ENCODE results near the gene VPS26B. TPM values are rescaled to one million over a fixed set of nuclear protein-coding genes. Genes with fewer than 3 reads are reported as not detected.

The VPS26B gene
- total and polyA plus RNA-seq, 9 of the 15 experiments (the other 6 are each of a cell fraction or from before 2014, with no cell fraction given): 3.5 to 43.3 (median 27.4) TPM

DNA sequence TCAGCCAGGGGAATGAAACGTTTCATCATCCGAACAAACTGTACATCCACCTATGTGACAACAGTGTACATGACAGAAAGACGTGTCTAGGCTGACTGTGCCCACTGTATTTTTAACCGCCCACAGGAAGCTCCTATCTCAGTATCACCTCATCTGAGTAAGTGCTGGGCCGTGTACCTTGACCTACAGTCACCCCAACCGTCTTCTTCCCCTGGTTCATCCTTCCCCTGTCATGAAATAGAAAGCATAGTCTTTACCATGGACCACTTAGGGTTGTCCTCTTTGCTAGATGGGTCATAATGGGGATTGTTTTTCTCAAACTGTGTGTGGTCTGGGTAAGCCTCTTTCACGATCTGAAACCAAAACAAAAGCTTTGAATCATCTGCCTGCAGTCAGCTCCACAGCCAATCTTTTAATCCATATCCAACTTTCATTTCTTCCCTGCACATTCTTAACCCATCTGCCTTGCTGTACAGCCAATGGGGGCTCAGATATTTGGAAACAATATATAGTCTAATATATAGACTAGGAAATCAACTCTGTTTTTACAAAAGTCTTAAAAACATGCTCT is 24.5 kb downstream of the VPS26B start:
- in situ Hi-C loops (cut with MboI) (no loop called here), intact Hi-C loops (cut with micrococcal nuclease) (no loop called here)
- 35% methylated on average over 7 of the region's 7 CpGs for WGBS (ENCODE audit: insufficient coverage, low coverage, missing lambda C conversion rate)
- H3K27ac ChIP-seq (ENCODE audit: extremely low read depth, low read depth, low read length): no peak overlapping the region
- ChIA-PET CTCF (ENCODE audit: low intra/inter-chr PET ratio) (no interaction called here), POLR2A (interaction anchor here (0.6 to 1.0 kb wide), 2 partner anchors 15 to 24 kb away, joined by 3 read pairs; no protein-coding TSS in a partner anchor)
- H3K9me1 ChIP-seq (ENCODE audit: control insufficient read depth, insufficient read depth, low read length): no peaks in the 10 kb centered on the region
- no peaks in the 10 kb centered on the region for H4K20me1 ChIP-seq (replicated peaks; ENCODE audit: control insufficient read depth, insufficient read depth, low read length)
- H2AFZ ChIP-seq (ENCODE audit: low read depth, low read length): no peak overlapping the region
- ATAC-seq: no peak
- H3K79me2 ChIP-seq (ENCODE audit: control insufficient read depth, insufficient read depth, low read length): peaks cover 18% of the 10 kb centered on the region
- FAIRE-seq: peak; percentile 11
- no peak overlapping the region for H3K9ac ChIP-seq (ENCODE audit: insufficient read depth in 1 of 2, low read depth in 2 of 2, low read length in 2 of 2)
- BruUV-seq (replicated peaks): no TSS peak
- no peaks in the 10 kb centered on the region for H3K9me3 ChIP-seq (replicated peaks; ENCODE audit: control insufficient read depth, insufficient read depth, low read depth, low read length)
- peaks cover 74% of the 10 kb centered on the region for H3K36me3 ChIP-seq (ENCODE audit: control insufficient read depth, insufficient read depth, low read length)
- TF ChIP-seq CEBPG (CRISPR knock-in tag; IDR thresholded peaks at IDR 0.05) (no peak), CEBPG (tag; conservative IDR thresholded peaks at IDR 0.05 in 1 of 2, IDR thresholded peaks at IDR 0.05 in 1 of 2) (0 out of 4 replicates have a peak, but pooled peaks of 1 of the 2 experiments have one; percentile 17), GTF2A2 (tag; IDR thresholded peaks at IDR 0.05) (no peak)
- no peaks in the 10 kb centered on the region for H3K27me3 ChIP-seq (ENCODE audit: control insufficient read depth in 2 of 2, insufficient read depth in 2 of 2, low read length in 2 of 2)
- H3K4me2 ChIP-seq (ENCODE audit: insufficient read depth, low read length): no peak overlapping the region; the same call in 1 of the 2 replicates
- DNase-seq (ENCODE audit: extremely low read depth in 1 of 4, low spot score in 3 of 4): peak in 2 of 4 experiments; percentile 20 to 22
- H3K4me3 ChIP-seq: no peak overlapping the region
- H3K4me1 ChIP-seq (replicated peaks in 1 of 2; ENCODE audit: control insufficient read depth in 2 of 2, insufficient read depth in 2 of 2, low read length in 2 of 2): peaks cover 3 to 13% of the 10 kb centered on the region in 2 experiments; a peak in 4 of 5 replicates

DNA sequence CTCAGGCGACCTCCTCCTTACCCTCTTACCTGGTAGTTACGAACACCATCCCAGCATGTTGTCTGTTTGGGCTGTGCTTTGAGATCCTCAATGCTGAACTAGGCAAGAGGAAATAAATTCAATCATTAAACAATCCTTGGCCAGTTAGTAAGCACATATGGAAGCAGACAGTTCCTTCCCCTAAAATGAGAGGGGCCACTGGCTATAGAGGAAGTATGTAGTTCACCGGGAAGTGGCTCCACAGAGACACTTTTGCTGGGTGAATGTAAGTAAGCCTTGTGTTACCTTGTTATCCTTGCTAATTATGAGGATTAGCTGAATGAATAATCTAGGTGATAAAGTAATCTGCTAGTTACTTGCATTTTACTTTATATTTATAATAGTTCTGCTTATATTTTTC is 25.8 kb downstream of the VPS26B start:
- CTCF ChIA-PET (ENCODE audit: low intra/inter-chr PET ratio): no interaction called here
- in situ Hi-C loops (cut with MboI): no loop called here
- ATAC-seq (no peak), DNase-seq (ENCODE audit: extremely low read depth in 1 of 4, low spot score in 3 of 4) (no peak), FAIRE-seq (no peak)
- Histone ChIP-seq H3K79me2 (ENCODE audit: control insufficient read depth, insufficient read depth, low read length) (peaks cover 28% of the 10 kb centered on the region), H3K4me3 (no peak overlapping the region), H3K4me2 (ENCODE audit: insufficient read depth, low read length) (no peak overlapping the region), H3K27ac (ENCODE audit: extremely low read depth, low read depth, low read length) (no peak overlapping the region), H3K36me3 (ENCODE audit: control insufficient read depth, insufficient read depth, low read length) (peaks cover 61% of the 10 kb centered on the region), H3K27me3 (ENCODE audit: control insufficient read depth in 2 of 2, insufficient read depth in 2 of 2, low read length in 2 of 2) (no peaks in the 10 kb centered on the region), H2AFZ (ENCODE audit: low read depth, low read length) (no peak overlapping the region), H3K9me1 (ENCODE audit: control insufficient read depth, insufficient read depth, low read length) (no peaks in the 10 kb centered on the region), H3K9me3 (replicated peaks; ENCODE audit: control insufficient read depth, insufficient read depth, low read depth, low read length) (no peaks in the 10 kb centered on the region), H3K4me1 (replicated peaks in 1 of 2; ENCODE audit: control insufficient read depth in 2 of 2, insufficient read depth in 2 of 2, low read length in 2 of 2) (peaks cover 3 to 17% of the 10 kb centered on the region in 2 experiments; a peak in 4 of 5 replicates), H3K9ac (ENCODE audit: insufficient read depth in 1 of 2, low read depth in 2 of 2, low read length in 2 of 2) (no peak overlapping the region), H4K20me1 (replicated peaks; ENCODE audit: control insufficient read depth, insufficient read depth, low read length) (no peaks in the 10 kb centered on the region)
- no TSS peak for BruUV-seq (replicated peaks)
- POLR2A ChIA-PET: no interaction called here
- 93% methylated on average over 3 of the region's 3 CpGs for WGBS (ENCODE audit: insufficient coverage, low coverage, missing lambda C conversion rate)
- intact Hi-C loops (cut with micrococcal nuclease): no loop called here
- TF ChIP-seq TCF7 (IDR thresholded peaks at IDR 0.05; ENCODE audit: borderline replicate concordance) (no peak), CXXC5 (CRISPR knock-in tag; IDR thresholded peaks at IDR 0.05) (no peak), MAFK (IDR thresholded peaks at IDR 0.05; ENCODE audit: low read length) (no peak), ZNF133 (CRISPR knock-in tag; IDR thresholded peaks at IDR 0.05) (no peak), GATAD2A (IDR thresholded peaks at IDR 0.05) (no peak), ZC3H8 (IDR thresholded peaks at IDR 0.05) (no peak), KDM4B (IDR thresholded peaks at IDR 0.05; ENCODE audit: borderline replicate concordance in 2 of 2, low read depth in 1 of 2) (no peak), KAT2B (IDR thresholded peaks at IDR 0.05; ENCODE audit: low read depth, low read length) (no peak), ASH1L (IDR thresholded peaks at IDR 0.05; ENCODE audit: borderline replicate concordance, low read depth, partially characterized antibody) (no peak), ETV1 (tag; conservative IDR thresholded peaks at IDR 0.05; ENCODE audit: low read depth) (no peak), ELF1 (tag; IDR thresholded peaks at IDR 0.05) (no peak), ARNT (IDR thresholded peaks at IDR 0.05) (no peak), KLF6 (CRISPR knock-in tag; IDR thresholded peaks at IDR 0.05; ENCODE audit: borderline replicate concordance) (no peak)

Measured in K562 (cell line).